Choroid plexus epithelial cell (primary cell): ENCODE data around the gene OSBPL6.

Experiments used
- DNase-seq: peaks from one replicate; pipeline ENCODE4 v3.0.0-alpha.2; 2010; ENCODE audit warnings: low read depth
- H3K4me3 ChIP-seq: 2 replicates; pipeline ENCODE4 v1.5.1; 2011; ENCODE audit warnings: low read depth, mild to moderate bottlenecking, control low read depth, low read length, moderate library complexity
- TF ChIP-seq, protein P1 (sequence below): conservative IDR thresholded peaks from 2 replicates; pipeline ENCODE4 v1.5.1; 2011; ENCODE audit warnings: low read depth, mild to moderate bottlenecking, control low read depth, inconsistent platforms, low read length, moderate library complexity

Gene OSBPL6

DNA sequence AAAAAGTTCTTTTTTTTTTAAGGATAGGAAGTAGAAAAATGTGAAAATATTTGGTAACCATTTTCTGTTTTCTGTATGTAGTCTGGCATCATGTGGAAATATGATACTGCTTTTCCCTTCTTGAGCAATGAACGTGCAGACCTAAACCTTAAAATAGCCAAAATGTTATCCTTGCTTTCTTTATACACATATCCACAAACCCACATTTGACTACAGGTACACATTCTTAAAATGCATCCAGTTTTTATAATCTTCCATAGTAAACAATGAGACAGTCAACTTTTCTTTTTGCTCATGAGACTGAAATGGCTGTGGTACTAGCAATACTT, 90.9 kb downstream of the OSBPL6 start:
- DNase-seq = peak; percentile 28
- no peak overlapping the region for H3K4me3 ChIP-seq
- TF ChIP-seq, protein P1, sequence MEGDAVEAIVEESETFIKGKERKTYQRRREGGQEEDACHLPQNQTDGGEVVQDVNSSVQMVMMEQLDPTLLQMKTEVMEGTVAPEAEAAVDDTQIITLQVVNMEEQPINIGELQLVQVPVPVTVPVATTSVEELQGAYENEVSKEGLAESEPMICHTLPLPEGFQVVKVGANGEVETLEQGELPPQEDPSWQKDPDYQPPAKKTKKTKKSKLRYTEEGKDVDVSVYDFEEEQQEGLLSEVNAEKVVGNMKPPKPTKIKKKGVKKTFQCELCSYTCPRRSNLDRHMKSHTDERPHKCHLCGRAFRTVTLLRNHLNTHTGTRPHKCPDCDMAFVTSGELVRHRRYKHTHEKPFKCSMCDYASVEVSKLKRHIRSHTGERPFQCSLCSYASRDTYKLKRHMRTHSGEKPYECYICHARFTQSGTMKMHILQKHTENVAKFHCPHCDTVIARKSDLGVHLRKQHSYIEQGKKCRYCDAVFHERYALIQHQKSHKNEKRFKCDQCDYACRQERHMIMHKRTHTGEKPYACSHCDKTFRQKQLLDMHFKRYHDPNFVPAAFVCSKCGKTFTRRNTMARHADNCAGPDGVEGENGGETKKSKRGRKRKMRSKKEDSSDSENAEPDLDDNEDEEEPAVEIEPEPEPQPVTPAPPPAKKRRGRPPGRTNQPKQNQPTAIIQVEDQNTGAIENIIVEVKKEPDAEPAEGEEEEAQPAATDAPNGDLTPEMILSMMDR = no peak

DNA sequence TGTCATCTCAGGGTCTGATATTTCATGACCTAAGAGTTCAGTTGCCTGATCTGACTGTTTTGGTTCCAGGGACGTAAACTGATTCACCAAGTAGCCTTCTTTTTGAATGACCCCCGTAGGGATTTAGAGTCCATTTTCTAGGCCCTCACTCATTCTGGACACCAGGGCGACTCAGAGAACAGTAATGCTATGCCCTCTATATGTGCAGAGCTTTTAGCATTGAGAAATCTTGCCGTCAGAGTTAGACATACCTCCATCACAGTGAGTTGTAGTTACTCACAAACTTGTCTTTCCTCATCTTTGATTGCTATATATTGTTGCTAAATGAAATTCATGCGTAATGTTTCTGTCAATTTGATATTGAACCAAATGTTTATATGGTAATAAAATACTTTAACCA, 92.3 kb downstream of the OSBPL6 start:
- no peak for DNase-seq
- no peak overlapping the region for H3K4me3 ChIP-seq
- TF ChIP-seq, protein P1 = no peak

DNA sequence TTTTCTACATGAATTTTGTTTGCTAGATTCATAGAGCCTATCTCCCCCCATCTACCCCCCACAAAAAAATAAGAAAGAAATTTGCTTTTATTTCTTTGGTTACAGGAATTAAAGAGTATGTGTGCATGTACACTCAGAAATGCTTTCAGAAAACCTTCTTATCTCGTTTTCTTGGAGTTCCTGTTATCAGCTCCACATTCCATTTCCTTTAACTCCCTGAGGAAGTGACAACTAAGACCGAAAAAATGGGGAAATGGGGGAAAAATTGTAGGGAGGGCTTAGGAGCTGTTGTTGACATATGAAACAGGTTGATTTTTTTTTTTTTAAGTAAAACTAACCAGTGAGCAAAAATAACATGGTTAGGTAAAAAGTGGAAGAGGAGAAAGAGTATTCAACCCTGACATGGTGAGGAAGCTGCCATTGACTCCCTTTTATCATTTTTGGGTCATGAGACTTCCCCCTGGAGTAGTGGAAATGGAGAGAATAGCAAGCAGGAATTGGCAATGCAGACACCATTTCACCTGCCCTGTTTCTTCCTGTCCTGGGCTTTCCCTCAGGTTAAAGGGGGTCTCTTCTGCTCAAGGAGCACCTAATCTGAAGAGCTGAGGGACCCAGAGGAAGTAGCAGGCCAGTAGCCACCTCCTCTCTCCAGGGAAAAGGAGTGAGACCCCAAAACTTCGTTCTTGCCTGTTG, 93.5 kb downstream of the OSBPL6 start:
- H3K4me3 ChIP-seq = no peak overlapping the region
- TF ChIP-seq, protein P1 = no peak
- no peak for DNase-seq

DNA sequence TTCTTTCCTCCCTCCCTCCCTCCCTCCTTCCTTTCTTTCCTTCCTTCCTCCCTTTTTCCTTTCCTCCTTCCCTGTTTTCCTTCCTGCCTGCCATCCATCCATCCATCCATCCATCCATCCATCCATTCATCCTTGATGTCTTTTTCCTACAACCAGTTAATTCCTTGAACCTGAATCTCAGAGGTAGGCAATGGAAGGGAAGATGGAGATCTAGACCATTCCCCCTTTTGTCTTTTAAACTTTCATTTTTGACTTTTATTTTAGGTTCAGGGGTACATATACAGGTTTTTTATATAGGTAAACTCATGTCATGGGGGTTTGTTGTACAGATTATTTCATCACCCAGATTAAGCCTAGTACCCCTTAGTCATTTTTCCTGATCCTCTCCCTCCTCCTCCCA, 97.4 kb downstream of the OSBPL6 start:
- H3K4me3 ChIP-seq = no peak overlapping the region
- DNase-seq = no peak
- TF ChIP-seq, protein P1 = no peak

DNA sequence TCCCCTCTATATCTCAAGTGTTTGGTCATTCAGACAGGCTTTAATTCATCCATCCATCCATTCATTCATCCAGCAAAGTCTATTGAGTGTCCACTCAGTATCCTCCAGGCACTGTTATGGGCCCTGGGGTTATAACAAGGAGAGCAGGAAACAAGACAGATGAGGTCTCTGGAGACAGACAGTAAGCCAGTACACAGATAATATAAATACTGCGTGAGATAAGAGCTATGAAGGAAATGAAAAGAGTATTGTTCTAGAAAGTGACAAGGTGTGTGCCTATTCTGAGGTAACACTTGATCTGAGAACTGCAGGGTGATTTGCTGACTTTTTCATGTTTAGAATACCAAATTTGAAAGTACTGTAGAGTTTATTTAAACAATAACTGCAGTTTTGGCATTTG, 98.3 kb downstream of the OSBPL6 start:
- TF ChIP-seq, protein P1 = no peak
- no peak overlapping the region for H3K4me3 ChIP-seq
- no peak for DNase-seq

DNA sequence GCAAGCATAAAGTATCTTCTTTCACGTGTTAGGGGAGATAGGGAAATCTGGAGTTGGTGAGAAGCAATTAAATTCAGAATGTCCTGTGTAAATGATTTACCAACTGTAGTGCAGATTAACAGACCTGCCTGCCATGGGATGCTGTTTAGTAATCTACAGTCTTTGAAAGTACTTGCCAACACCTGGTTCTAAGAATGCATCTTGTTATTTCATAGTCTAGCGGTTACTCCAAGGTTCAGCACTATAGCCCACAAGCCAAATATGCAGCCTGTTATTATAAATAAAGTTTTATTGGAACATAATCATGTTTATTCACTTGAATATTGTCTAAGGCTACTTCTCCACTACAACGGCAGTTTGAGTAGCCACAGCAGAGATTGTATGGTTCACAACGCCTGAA, 100.8 kb downstream of the OSBPL6 start:
- TF ChIP-seq, protein P1 = no peak
- H3K4me3 ChIP-seq = no peak overlapping the region
- no peak for DNase-seq

DNA sequence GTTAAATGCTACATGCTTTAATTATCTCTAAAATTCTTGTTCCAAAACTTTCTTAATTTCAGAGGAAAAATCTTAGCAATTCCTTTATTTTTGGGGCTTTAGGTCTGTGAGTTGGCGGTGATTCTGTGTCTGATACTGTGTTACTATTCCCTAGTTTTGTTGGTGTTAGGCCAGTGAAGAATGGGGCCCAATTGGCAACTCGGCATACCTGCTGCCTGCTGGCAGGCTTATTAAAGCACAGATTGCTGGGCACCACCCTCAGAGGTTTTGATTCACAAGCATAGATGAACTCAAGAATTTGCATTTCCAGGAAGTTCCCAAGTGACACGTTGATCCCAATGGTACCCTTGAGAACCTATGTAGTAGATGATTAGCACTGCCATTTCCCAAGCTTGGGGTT, 101.6 kb downstream of the OSBPL6 start:
- H3K4me3 ChIP-seq = no peak overlapping the region
- DNase-seq = no peak
- TF ChIP-seq, protein P1 = no peak
